Glomerular visceral epithelial cell (primary cell): Measurements from ENCODE around the gene TUB.

Experiments used
- DNase-seq: peaks from one replicate; pipeline ENCODE4 v3.0.0-alpha.2; 2016; ENCODE audit errors: extremely low spot score

Gene TUB

GRCh38 chr11:8043756-8044155 lies 37.3 kb upstream of the TUB start:
- no peak for DNase-seq

GRCh38 chr11:8045839-8046238 lies 35.2 kb upstream of the TUB start:
- DNase-seq = no peak

- no peak for DNase-seq
Measured at GRCh38 chr11:8047382-8047781, 33.6 kb upstream of the TUB start.

DNA sequence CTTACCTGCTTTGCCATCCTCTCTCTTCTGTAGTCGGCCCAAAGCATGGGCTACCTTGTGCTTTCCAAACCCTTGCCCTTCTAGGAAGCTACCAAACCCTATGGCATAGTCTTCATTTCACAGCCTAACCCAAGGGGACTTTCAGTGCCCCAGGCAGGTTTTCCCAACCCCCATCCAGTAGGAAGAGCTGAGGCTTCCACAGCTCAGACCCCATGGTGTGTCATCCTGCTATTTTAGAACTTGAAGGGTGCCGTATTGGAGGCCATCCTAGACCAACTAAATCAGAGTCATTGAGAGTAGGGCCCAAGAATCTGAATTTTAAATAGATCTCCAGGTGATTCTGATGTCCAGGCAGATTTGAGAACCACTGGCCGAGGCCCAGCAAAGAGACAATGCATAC lies 31.9 kb upstream of the TUB start:
- no peak for DNase-seq

- DNase-seq = no peak
Measured at GRCh38 chr11:8055091-8055835, 25.7 kb upstream of the TUB start.

DNA sequence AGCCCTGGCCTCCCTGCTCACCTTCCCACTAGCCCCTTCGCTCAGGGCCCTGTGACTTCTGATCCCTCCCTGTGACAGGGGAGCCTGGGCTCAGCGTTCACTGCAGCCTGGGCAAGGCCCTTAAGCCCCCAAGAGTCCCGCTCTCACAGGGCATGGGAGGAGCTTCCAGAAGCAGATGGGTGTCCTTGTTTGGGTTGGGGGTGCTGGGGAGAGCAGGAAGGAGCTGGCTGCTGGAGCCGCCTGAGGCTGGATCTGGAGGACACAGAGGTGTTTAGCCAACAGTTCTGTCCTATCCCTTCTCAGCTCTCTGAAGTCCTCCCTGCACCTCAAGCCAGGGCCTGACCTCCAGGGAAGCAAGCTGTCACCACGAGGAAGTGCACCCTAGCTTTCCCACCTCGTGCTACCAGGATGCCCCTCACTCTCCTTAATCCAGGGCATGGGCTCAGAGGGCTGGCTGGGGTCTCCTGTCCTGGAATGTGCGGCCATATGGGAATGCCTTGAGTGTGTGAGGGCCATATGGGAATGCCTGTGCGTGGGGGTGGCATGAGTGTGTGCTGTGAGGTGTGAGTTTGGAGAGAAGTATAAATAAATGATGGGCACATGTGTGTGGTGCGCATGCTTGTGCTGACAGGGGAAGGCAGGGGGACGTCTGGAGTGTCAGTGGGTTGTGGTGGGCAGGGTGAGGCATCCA lies 25.0 kb upstream of the TUB start:
- no peak for DNase-seq

- no peak for DNase-seq
Measured at GRCh38 chr11:8056810-8057463, 24.1 kb upstream of the TUB start.

DNA sequence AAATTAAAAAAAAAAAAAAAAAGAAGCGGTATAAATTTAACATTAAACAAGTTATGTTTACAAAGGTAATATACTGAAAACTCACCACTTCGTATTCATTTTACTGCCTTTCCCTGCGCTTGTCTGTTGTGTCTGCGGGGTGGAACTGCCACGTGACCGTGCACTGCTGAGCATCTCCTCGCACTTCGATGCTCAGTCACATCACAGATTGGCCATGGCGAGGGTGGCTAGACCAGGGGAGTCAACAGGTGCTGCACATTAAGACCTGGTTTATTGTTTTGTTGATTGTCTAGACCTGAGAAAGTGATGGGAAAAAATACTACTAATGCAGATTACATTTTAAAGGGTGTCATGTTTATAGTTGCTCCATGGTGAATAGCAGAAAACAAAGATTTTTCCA lies 22.8 kb upstream of the TUB start:
- no peak for DNase-seq

DNA sequence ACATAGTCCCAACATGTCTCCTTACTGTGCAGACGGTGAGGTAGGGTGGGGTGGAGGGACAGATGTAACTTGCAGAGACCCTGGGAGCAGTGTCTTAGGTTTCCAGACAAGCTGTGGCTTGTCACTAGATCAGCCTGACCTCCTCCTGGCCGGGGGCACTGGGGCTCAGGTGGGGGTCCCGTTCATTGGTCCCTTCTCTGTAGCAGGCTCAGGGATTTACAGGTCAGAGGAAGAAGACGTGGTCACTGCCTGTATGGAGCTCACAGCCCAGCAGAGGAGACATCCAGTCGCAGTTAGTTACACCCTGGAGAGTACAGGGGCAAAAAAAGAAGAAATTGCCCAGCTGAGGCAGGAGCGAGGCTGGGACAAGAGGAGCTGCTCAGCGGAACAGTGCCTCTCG lies 22.0 kb upstream of the TUB start:
- no peak for DNase-seq

DNA sequence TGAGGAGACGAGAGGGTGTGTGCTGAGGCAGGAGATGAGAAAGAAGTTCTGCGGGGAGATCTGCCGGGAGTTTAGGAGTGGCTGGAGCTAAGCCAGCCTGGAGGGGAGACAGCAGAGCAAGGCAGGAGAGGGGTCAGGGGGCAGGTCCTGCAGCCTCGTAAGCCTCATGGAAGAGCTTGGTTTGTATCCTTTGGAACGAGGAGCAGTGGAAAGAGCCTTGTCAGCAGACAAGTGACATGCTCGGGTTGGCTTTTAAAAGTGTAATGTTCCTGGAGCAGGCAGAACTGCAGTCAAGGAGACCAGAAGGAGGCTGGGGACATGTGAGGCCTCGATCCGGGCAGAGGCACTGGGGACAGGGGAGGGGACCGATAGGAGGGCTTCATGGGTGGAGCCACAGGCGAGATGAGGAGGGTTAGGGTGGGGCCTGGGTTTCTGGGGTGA lies 21.4 kb upstream of the TUB start:
- no peak for DNase-seq

GRCh38 chr11:8060146-8060719 lies 20.8 kb upstream of the TUB start:
- DNase-seq = no peak

DNA sequence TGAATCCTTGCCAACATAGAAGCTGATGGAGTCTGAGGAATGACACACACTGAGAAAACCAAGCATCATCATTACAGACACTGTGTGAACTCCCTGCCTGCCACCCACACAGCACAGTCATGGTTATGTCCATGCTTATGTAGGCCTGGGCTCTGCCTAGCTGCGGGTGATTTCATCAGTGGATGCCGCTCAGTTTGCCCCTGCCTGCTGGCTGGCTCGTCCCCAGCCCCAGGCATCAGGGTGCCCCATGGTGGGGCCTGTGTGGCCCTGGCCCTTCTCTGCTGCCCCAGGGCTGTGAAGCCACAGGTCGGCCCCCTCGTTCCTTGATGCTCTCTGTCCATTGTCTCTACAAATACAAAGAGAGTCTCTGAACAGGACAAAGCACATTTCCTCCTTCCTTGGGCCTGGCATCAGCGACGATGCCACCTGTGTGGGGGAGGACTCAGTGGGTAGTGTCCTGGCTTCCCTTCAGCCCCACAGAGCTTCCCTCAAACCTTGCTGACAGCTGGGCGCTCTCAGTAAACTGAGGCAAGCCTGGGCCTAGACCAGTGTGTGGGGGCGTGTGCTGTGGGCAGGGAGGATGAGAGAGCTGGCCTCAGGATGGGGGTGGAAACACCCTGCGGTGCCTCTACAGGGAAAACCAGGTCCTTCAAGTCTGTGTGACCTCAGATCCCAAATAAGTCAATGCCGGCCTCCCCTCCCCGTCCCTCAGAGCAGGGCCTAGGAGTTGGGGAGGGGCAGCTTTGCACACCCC lies 20.0 kb upstream of the TUB start:
- no peak for DNase-seq

- DNase-seq = no peak
Measured at GRCh38 chr11:8061555-8062428, 19.2 kb upstream of the TUB start.

- DNase-seq = no peak
Measured at GRCh38 chr11:8062781-8063257, 18.2 kb upstream of the TUB start.

DNA sequence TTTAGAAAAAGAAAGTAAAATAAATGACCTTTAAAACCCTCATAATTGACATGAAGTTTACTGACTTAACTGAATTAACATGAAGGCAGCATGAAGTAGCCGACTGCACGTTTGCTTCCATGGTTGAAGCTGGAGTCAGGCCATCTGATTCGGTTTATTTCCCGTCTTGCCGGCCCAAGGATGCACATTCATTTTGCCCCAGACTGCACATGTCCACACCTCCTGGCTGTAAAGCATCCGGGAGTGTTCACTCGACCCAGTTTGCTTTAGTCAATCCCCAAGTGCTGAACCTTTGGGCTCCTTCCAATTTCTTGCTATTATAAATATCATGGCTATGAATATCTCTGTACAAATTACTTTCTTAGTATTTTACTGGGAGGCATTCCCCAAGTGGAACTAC lies 17.7 kb upstream of the TUB start:
- DNase-seq = no peak

- no peak for DNase-seq
Measured at GRCh38 chr11:8065031-8065430, 16.0 kb upstream of the TUB start.

GRCh38 chr11:8066036-8066910 lies 14.7 kb upstream of the TUB start:
- DNase-seq = no peak

GRCh38 chr11:8066911-8067455 lies 14.0 kb upstream of the TUB start:
- no peak for DNase-seq

GRCh38 chr11:8067567-8067928 lies 13.5 kb upstream of the TUB start:
- no peak for DNase-seq
